Neuron (in vitro differentiated cells): ENCODE measurements around the gene ADRA2A.

Experiments
- H2AFZ ChIP-seq: one replicate; pipeline ENCODE4 v1.6.1; 2013; ENCODE audit warnings: low read depth, mild to moderate bottlenecking, inconsistent platforms, low read length, moderate library complexity
- H3K27me3 ChIP-seq: one replicate; pipeline ENCODE4 v1.6.1; 2013; ENCODE audit warnings: low read length; ENCODE audit not compliant: insufficient read depth
- H3K36me3 ChIP-seq: one replicate; pipeline ENCODE4 v1.6.1; 2013; ENCODE audit warnings: low read length; ENCODE audit not compliant: insufficient read depth
- H3K4me1 ChIP-seq: one replicate; pipeline ENCODE4 v1.6.1; 2013; ENCODE audit warnings: low read length; ENCODE audit not compliant: insufficient read depth
- H3K4me3 ChIP-seq: 2 replicates; pipeline ENCODE4 v1.5.1; 2013; ENCODE audit warnings: mild to moderate bottlenecking, low read length, moderate library complexity
- H3K9me3 ChIP-seq: one replicate; pipeline ENCODE4 v1.6.1; 2013; ENCODE audit warnings: low read length

Gene ADRA2A

GRCh38 chr10:111087331-111087756, 10.5 kb downstream of the ADRA2A start:
- no peaks in the 10 kb centered on the region for H3K9me3 ChIP-seq
- H3K4me3 ChIP-seq: no peak overlapping the region
- peaks cover 2% of the 10 kb centered on the region for H3K27me3 ChIP-seq
- no peaks in the 10 kb centered on the region for H3K4me1 ChIP-seq
- H2AFZ ChIP-seq: no peak overlapping the region
- H3K36me3 ChIP-seq: no peaks in the 10 kb centered on the region

- Histone ChIP-seq H3K4me1 (no peaks in the 10 kb centered on the region), H3K9me3 (no peaks in the 10 kb centered on the region), H2AFZ (no peak overlapping the region), H3K36me3 (no peaks in the 10 kb centered on the region), H3K27me3 (peaks cover 2% of the 10 kb centered on the region), H3K4me3 (no peak overlapping the region)
Measured at GRCh38 chr10:111087968-111088505, 11.2 kb downstream of the ADRA2A start.

- H3K4me3 ChIP-seq: no peak overlapping the region
Measured at GRCh38 chr10:111089293-111089692, 12.5 kb downstream of the ADRA2A start.

GRCh38 chr10:111091833-111092232, 15.0 kb downstream of the ADRA2A start:
- H3K36me3 ChIP-seq: no peaks in the 10 kb centered on the region
- H2AFZ ChIP-seq: no peak overlapping the region
- no peaks in the 10 kb centered on the region for H3K9me3 ChIP-seq
- no peaks in the 10 kb centered on the region for H3K4me1 ChIP-seq
- no peak overlapping the region for H3K4me3 ChIP-seq
- H3K27me3 ChIP-seq: peaks cover 2% of the 10 kb centered on the region

More at GRCh38 chr10:111089293-111089692, 12.5 kb downstream of the ADRA2A start:
- no peak overlapping the region for H2AFZ ChIP-seq
- no peaks in the 10 kb centered on the region for H3K4me1 ChIP-seq
- H3K9me3 ChIP-seq: no peaks in the 10 kb centered on the region
- H3K36me3 ChIP-seq: no peaks in the 10 kb centered on the region
- H3K27me3 ChIP-seq: peaks cover 2% of the 10 kb centered on the region

GRCh38 chr10:111093741-111094380, 17.0 kb downstream of the ADRA2A start:
- Histone ChIP-seq H3K4me3 (no peak overlapping the region), H3K9me3 (no peaks in the 10 kb centered on the region), H2AFZ (no peak overlapping the region), H3K4me1 (no peaks in the 10 kb centered on the region), H3K27me3 (peaks cover under 1% of the 10 kb centered on the region), H3K36me3 (no peaks in the 10 kb centered on the region)

GRCh38 chr10:111098679-111099437, 22.0 kb downstream of the ADRA2A start:
- no peaks in the 10 kb centered on the region for H3K27me3 ChIP-seq
- no peaks in the 10 kb centered on the region for H3K9me3 ChIP-seq
- H2AFZ ChIP-seq: no peak overlapping the region
- H3K36me3 ChIP-seq: no peaks in the 10 kb centered on the region
- no peak overlapping the region for H3K4me3 ChIP-seq
- H3K4me1 ChIP-seq: no peaks in the 10 kb centered on the region

GRCh38 chr10:111100198-111100597, 23.4 kb downstream of the ADRA2A start:
- Histone ChIP-seq H3K9me3 (no peaks in the 10 kb centered on the region), H2AFZ (no peak overlapping the region), H3K4me3 (no peak overlapping the region), H3K27me3 (no peaks in the 10 kb centered on the region), H3K4me1 (no peaks in the 10 kb centered on the region), H3K36me3 (no peaks in the 10 kb centered on the region)

GRCh38 chr10:111101796-111102195, 25.0 kb downstream of the ADRA2A start:
- H3K4me3 ChIP-seq: no peak overlapping the region
- H2AFZ ChIP-seq: no peak overlapping the region
- no peaks in the 10 kb centered on the region for H3K4me1 ChIP-seq
- no peaks in the 10 kb centered on the region for H3K27me3 ChIP-seq
- no peaks in the 10 kb centered on the region for H3K36me3 ChIP-seq
- H3K9me3 ChIP-seq: no peaks in the 10 kb centered on the region

DNA sequence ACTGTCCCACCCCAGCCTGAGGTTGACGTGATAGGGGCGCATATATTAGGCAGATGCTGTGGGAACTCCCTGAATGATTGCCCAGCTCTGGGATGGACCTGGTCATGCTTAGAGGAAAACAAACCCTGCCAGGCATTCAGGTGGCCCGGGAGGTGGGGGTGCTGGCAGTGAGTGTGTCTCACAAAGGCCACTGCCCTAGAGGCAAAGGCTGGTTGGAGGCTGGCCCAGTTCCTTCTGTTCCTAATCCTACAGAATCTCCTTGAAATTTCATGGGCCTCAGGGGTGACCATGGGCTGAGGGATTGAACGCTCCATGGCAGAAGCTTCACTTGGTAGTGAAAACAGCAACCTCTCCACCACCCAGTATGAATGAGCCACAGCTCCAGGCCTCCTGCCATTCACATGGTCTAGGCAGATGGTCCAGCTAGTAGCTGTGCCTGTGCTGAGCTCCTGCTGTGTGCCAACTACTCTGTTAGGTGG, 25.6 kb downstream of the ADRA2A start:
- H3K36me3 ChIP-seq: no peaks in the 10 kb centered on the region
- no peaks in the 10 kb centered on the region for H3K9me3 ChIP-seq
- no peak overlapping the region for H2AFZ ChIP-seq
- H3K4me1 ChIP-seq: no peaks in the 10 kb centered on the region
- H3K27me3 ChIP-seq: no peaks in the 10 kb centered on the region
- H3K4me3 ChIP-seq: no peak overlapping the region

DNA sequence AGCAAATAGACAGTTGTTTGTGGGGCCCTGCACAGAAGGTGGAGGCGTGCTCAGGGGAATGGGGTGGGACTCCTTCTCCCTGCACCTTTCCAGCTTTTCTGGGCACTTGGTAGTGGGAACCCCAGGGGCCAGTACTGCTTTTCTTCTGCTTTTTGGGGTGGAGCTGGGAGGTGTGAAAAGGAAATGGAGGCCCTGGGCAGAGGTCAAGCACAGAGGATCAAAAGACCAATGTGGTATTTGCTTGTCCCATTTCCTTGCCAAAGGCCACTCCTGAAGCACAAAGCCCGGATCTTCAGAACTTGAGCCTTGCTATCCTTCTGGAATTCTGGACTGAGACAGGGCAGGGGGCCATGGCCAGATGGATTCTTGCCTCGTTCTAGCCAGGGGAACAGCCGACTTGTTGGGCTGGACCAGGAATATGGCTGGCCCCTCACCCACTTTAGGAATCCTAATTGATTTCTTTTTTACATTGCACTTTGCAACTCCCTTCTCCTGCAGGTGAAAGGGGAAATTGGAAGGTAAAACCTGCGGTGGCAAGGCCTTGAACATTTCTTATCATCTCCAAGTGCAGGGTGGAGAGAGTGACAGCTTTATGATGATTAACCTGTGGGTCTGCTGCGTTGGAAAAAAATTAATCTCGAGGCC, 26.5 kb downstream of the ADRA2A start:
- H3K4me1 ChIP-seq: no peaks in the 10 kb centered on the region
- H3K36me3 ChIP-seq: no peaks in the 10 kb centered on the region
- no peaks in the 10 kb centered on the region for H3K9me3 ChIP-seq
- H2AFZ ChIP-seq: no peak overlapping the region
- no peak overlapping the region for H3K4me3 ChIP-seq
- H3K27me3 ChIP-seq: no peaks in the 10 kb centered on the region

GRCh38 chr10:111104811-111105210, 28.0 kb downstream of the ADRA2A start:
- no peaks in the 10 kb centered on the region for H3K27me3 ChIP-seq
- H3K4me1 ChIP-seq: no peaks in the 10 kb centered on the region
- H3K36me3 ChIP-seq: no peaks in the 10 kb centered on the region
- no peaks in the 10 kb centered on the region for H3K9me3 ChIP-seq
- H3K4me3 ChIP-seq: no peak overlapping the region
- no peak overlapping the region for H2AFZ ChIP-seq

GRCh38 chr10:111106081-111106480, 29.3 kb downstream of the ADRA2A start:
- Histone ChIP-seq H3K4me1 (no peaks in the 10 kb centered on the region), H3K9me3 (no peaks in the 10 kb centered on the region), H3K36me3 (no peaks in the 10 kb centered on the region), H2AFZ (no peak overlapping the region), H3K27me3 (no peaks in the 10 kb centered on the region), H3K4me3 (no peak overlapping the region)

DNA sequence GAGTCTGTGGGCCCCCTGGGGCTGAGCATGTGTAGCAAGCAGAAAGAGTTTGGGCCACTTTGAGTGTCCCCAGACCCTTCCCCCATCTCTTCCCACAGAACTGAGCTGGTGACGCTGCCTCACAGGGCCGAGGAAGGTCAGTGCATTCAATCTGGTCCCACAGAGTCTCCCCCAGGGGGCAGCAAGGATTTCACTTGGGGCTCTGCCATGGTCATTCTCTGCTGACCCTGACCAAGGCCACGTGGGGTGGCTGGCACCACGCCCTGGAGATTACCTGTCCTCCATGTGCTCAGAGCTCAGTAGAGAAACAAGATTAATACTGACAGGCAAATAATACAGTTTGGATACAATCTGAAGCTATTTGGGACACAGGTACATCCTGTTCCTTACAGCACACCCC, 30.2 kb downstream of the ADRA2A start:
- Histone ChIP-seq H3K36me3 (no peaks in the 10 kb centered on the region), H3K4me1 (no peaks in the 10 kb centered on the region), H3K4me3 (no peak overlapping the region), H3K27me3 (no peaks in the 10 kb centered on the region), H3K9me3 (no peaks in the 10 kb centered on the region), H2AFZ (no peak overlapping the region)
